HCT116 (cell line): ENCODE data around the gene SAMD15. TPM values are rescaled to one million over a fixed set of nuclear protein-coding genes. Genes with fewer than 3 reads are reported as not detected.

Experiments
- ATAC-seq: fragments of 200-7000 bp; cut with Tn5 transposase; 2 replicates; pipeline ENCODE4 v1.9.1; 2020; ENCODE audit warnings: mild to moderate bottlenecking, moderate library complexity
- BruUV-seq: library from RNA; stranded (reverse); fragments of 400-500 nt; replicated peaks from 2 replicates; lab custom pipeline; 2021; lab: Mats Ljungman, UMichigan
- CTCF ChIA-PET: fragments of 300-600 bp; sonication (Branson Sonifier 250); formaldehyde crosslinking; loops from one replicate; lab custom pipeline; 2021; ENCODE audit warnings: antibody characterized with exemption; lab: Charles Lee
- POLR2A ChIA-PET: fragments of 300-600, 350-600 bp; sonication (Branson Sonifier 250); formaldehyde crosslinking; loops from one replicate; lab custom pipeline; 2021; ENCODE audit warnings: antibody characterized with exemption; lab: Charles Lee
- RAD21 ChIA-PET, 2 experiments: fragments of 300-600 bp; sonication (Branson Sonifier 250); formaldehyde crosslinking; loops; one replicate each; lab custom pipeline; 2023; ENCODE audit warnings: low total read pairs in 2 of 2; ENCODE audit not compliant: uncharacterized antibody in 2 of 2, unreplicated experiment in 2 of 2, low non-redundant PET in 1 of 2; lab: Charles Lee
- DNase-seq: peaks from one replicate; pipeline ENCODE4 v3.0.0-alpha.2; 2010; ENCODE audit warnings: low read depth, low spot score
- H2AFZ ChIP-seq: fragments of 200-600 bp; shearing (Covaris generic), sonication (generic); 2 replicates; pipeline ENCODE4 v1.6.1; 2017; ENCODE audit warnings: low read depth, mixed run types, mixed read lengths, antibody characterized with exemption, low read length; ENCODE audit not compliant: poor library complexity, severe bottlenecking
- H3K27ac ChIP-seq: 2 replicates; pipeline ENCODE4 v1.5.1; 2012; ENCODE audit warnings: low read depth, low read length
- H3K27me3 ChIP-seq: fragments of 200-600 bp; sonication (generic); 2 replicates; pipeline ENCODE4 v1.6.1; 2016; ENCODE audit warnings: mixed run types, low read length, mixed read lengths; ENCODE audit not compliant: insufficient read depth
- H3K36me3 ChIP-seq, 2 experiments: fragments of 200-500 bp in 1 of 2; fragments of 200-600 bp in 1 of 2; sonication (Bioruptor generic) in 1 of 2; sonication (generic) in 1 of 2; 2 replicates each; pipeline versions ENCODE4 v1.5.1 to v1.6.1; 2014 to 2016; ENCODE audit warnings: low read length in 2 of 2, inconsistent platforms in 1 of 2, mixed read lengths in 1 of 2, mixed run types in 1 of 2; ENCODE audit not compliant: insufficient read depth in 2 of 2, control insufficient read depth in 1 of 2
- H3K4me1 ChIP-seq, 2 experiments: fragments of 200-600 bp in 1 of 2; sonication (generic) in 1 of 2; 2 replicates each; pipeline versions ENCODE4 v1.5.1 to v1.6.1; 2012 to 2017; ENCODE audit warnings: low read length in 2 of 2, inconsistent platforms in 1 of 2, mild to moderate bottlenecking in 1 of 2, mixed read lengths in 1 of 2, mixed run types in 1 of 2, moderate library complexity in 1 of 2; ENCODE audit not compliant: insufficient read depth in 2 of 2, control insufficient read depth in 1 of 2
- H3K4me2 ChIP-seq: fragments of 200-600 bp; sonication (generic); 2 replicates; pipeline ENCODE4 v1.6.1; 2017; ENCODE audit warnings: mixed run types, low read length, mixed read lengths
- H3K4me3 ChIP-seq, 2 experiments: fragments of 200-600 bp in 1 of 2; sonication (generic) in 1 of 2; replicated peaks in 1 of 2; 2 replicates each; pipeline ENCODE4 v1.5.1; 2011 to 2016; ENCODE audit warnings: low read length in 2 of 2, control low read depth in 1 of 2, low read depth in 1 of 2, mild to moderate bottlenecking in 1 of 2, mixed read lengths in 1 of 2, mixed run types in 1 of 2
- H3K79me2 ChIP-seq: fragments of 200-600 bp; sonication (generic); 2 replicates; pipeline ENCODE4 v1.6.1; 2017; ENCODE audit warnings: mild to moderate bottlenecking, mixed run types, low read length, moderate library complexity, mixed read lengths; ENCODE audit not compliant: insufficient read depth
- H3K9ac ChIP-seq: fragments of 200-600 bp; sonication (generic); 2 replicates; pipeline ENCODE4 v1.6.1; 2016; ENCODE audit warnings: low read length, mixed read lengths
- H3K9me2 ChIP-seq: fragments of 200-600 bp; sonication (generic), shearing (Covaris generic); 2 replicates; pipeline ENCODE4 v1.6.1; 2017; ENCODE audit warnings: mixed run types, mild to moderate bottlenecking, moderate library complexity; ENCODE audit not compliant: insufficient read depth
- H3K9me3 ChIP-seq, 2 experiments: fragments of 200-500 bp in 1 of 2; fragments of 200-600 bp in 1 of 2; sonication (Bioruptor generic) in 1 of 2; sonication (generic) in 1 of 2; 2 replicates each; pipeline ENCODE4 v1.6.1; 2014 to 2017; ENCODE audit warnings: low read length in 2 of 2, mixed read lengths in 2 of 2, inconsistent platforms in 1 of 2, low read depth in 1 of 2, mild to moderate bottlenecking in 1 of 2, mixed run types in 1 of 2, moderate library complexity in 1 of 2; ENCODE audit not compliant: control insufficient read depth in 1 of 2, insufficient read depth in 1 of 2
- H4K20me1 ChIP-seq: fragments of 200-600 bp; sonication (generic), shearing (Covaris generic); 2 replicates; pipeline ENCODE4 v1.6.1; 2017; ENCODE audit warnings: mixed run types, mild to moderate bottlenecking, moderate library complexity; ENCODE audit not compliant: insufficient read depth
- CBX3 ChIP-seq: IDR thresholded peaks from 2 replicates; pipeline ENCODE4 v1.6.1; 2012; ENCODE audit warnings: low read depth
- CEBPB ChIP-seq: IDR thresholded peaks from 2 replicates; pipeline ENCODE4 v1.6.1; 2012; ENCODE audit warnings: low read depth
- FOSL1 ChIP-seq: IDR thresholded peaks from 2 replicates; pipeline ENCODE4 v1.6.1; 2012; ENCODE audit warnings: low read depth
- JUND ChIP-seq: IDR thresholded peaks from 2 replicates; pipeline ENCODE4 v1.6.1; 2012
- POLR2A ChIP-seq: IDR thresholded peaks from 2 replicates; pipeline ENCODE4 v1.7.0; 2011; ENCODE audit warnings: borderline replicate concordance; ENCODE audit not compliant: insufficient read depth, insufficient read length; ENCODE audit errors: extremely low read depth
- POLR2AphosphoS5 ChIP-seq: IDR thresholded peaks from 2 replicates; pipeline ENCODE4 v1.6.1; 2011; ENCODE audit warnings: mild to moderate bottlenecking, low read depth, low read length, moderate library complexity
- RAD21 ChIP-seq: IDR thresholded peaks from 2 replicates; pipeline ENCODE4 v1.6.1; 2012; ENCODE audit warnings: low read depth, mild to moderate bottlenecking
- SIN3A ChIP-seq: IDR thresholded peaks from 2 replicates; pipeline ENCODE4 v1.6.1; 2012; ENCODE audit warnings: low read depth
- SP1 ChIP-seq: IDR thresholded peaks from 2 replicates; pipeline ENCODE4 v1.6.1; 2012; ENCODE audit warnings: low read depth
- SRF ChIP-seq: IDR thresholded peaks from 2 replicates; pipeline ENCODE4 v1.6.1; 2012; ENCODE audit warnings: low read depth
- TCF7L2 ChIP-seq: IDR thresholded peaks from 2 replicates; pipeline ENCODE4 v1.7.0; 2011; ENCODE audit warnings: borderline replicate concordance, inconsistent platforms; ENCODE audit not compliant: insufficient read depth, insufficient read length; ENCODE audit errors: extremely low read depth
- YY1 ChIP-seq: IDR thresholded peaks from 2 replicates; pipeline ENCODE4 v1.6.1; 2011; ENCODE audit warnings: low read length, low read depth, moderate library complexity, mild to moderate bottlenecking; ENCODE audit not compliant: insufficient replicate concordance; ENCODE audit errors: extremely low read depth
- ZFX ChIP-seq: fragments of 450-650 bp; IDR thresholded peaks from 2 replicates; pipeline ENCODE4 v1.6.1; 2017
- ZNF274 ChIP-seq: fragments of 200-500 bp; sonication (Bioruptor generic); IDR thresholded peaks from 2 replicates; pipeline ENCODE4 v1.6.1; 2014; ENCODE audit warnings: mild to moderate bottlenecking, low read depth, low read length, inconsistent platforms
- intact Hi-C: fragments of 100-400 bp; cut with micrococcal nuclease; formaldehyde crosslinking; loops from 2 replicates; pipeline ENCODE4 v1.10.0; 2022
- total RNA-seq: library from RNA; stranded (reverse); gene quantifications from one replicate; pipeline ENCODE4 v1.2.1, GENCODE V29; 2021; ENCODE audit not compliant: unreplicated experiment
- TF ChIP-seq, protein P1 (sequence below): IDR thresholded peaks from 2 replicates; pipeline ENCODE4 v1.6.1; 2011; ENCODE audit warnings: mild to moderate bottlenecking, low read length, moderate library complexity; ENCODE audit not compliant: insufficient replicate concordance; ENCODE audit errors: extremely low read depth
- TF ChIP-seq, protein P2 (sequence below): IDR thresholded peaks from 2 replicates; pipeline ENCODE4 v1.6.1; 2012; ENCODE audit warnings: low read depth
- TF ChIP-seq, protein P3 (sequence below), 3 experiments: fragments of 200-600 bp in 1 of 3; sonication (generic) in 1 of 3; IDR thresholded peaks in 2 of 3; conservative IDR thresholded peaks in 1 of 3; 2 replicates each; pipeline ENCODE4 v1.5.1; 2012 to 2017; ENCODE audit warnings: low read depth in 2 of 3, low read length in 2 of 3, antibody characterized with exemption in 1 of 3, borderline replicate concordance in 1 of 3, control low read depth in 1 of 3, mild to moderate bottlenecking in 1 of 3, mixed read lengths in 1 of 3, mixed run types in 1 of 3, moderate library complexity in 1 of 3; ENCODE audit not compliant: insufficient read depth in 1 of 3

Gene SAMD15
- total RNA-seq, 1 experiment from 2014 or later = 1.9 TPM

DNA sequence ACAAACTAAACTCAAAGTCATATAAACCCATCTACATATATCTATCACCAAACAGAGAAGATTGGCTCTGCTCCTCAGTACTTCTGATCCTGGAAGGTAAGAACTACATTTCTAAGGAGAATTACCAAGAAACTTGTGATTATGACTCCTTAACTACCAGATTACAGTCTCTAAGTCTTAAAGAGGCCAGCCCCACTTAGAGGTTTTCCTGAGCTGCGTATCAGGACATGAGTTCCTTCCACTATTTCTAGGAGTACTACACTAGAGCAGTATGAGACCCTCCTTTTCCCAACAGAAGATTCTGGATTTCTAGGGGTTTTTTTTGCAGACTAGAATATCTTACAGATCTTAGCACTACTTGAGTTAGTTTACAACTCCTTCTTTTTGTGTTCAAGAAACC, 46.2 kb downstream of the SAMD15 start, which contains the start of gene NOXRED1:
Gene NOXRED1, minus strand, starts transcription at position 101 of the 400 bp plus-strand sequence. CDS start 634 bp downstream, outside the sequence.
- Histone ChIP-seq H3K27me3 (no peaks in the 10 kb centered on the region), H3K27ac (no peak within 1 kb of the TSS), H3K79me2 (no peaks in the 10 kb centered on the region), H3K9me2 (no peaks in the 10 kb centered on the region), H3K4me3 (no peak within 1 kb of the TSS), H3K36me3 (peaks cover 17 to 30% of the 10 kb centered on the region in 2 experiments; a peak in 3 of 4 replicates), H3K9me3 (no peaks in the 10 kb centered on the region; a peak in 1 of 4 replicates), H4K20me1 (no peaks in the 10 kb centered on the region), H3K9ac (no peak within 1 kb of the TSS), H3K4me1 (no peaks in the 10 kb centered on the region), H2AFZ (no peak within 1 kb of the TSS), H3K4me2 (no peak within 1 kb of the TSS)
- CTCF ChIA-PET = no interaction called here
- no TSS peak for BruUV-seq
- POLR2A ChIA-PET = no interaction called here
- intact Hi-C loops = no loop called here
- RAD21 ChIA-PET = no interaction called here
- DNase-seq = no peak
- TF ChIP-seq RAD21 (no peak), TCF7L2 (no peak), POLR2AphosphoS5 (no peak), CEBPB (no peak), POLR2A (no peak), SIN3A (no peak), SP1 (no peak), ZNF274 (no peak), SRF (no peak), FOSL1 (no peak), JUND (no peak), ZFX (no peak), CBX3 (no peak), YY1 (no peak)
- TF ChIP-seq, protein P1, sequence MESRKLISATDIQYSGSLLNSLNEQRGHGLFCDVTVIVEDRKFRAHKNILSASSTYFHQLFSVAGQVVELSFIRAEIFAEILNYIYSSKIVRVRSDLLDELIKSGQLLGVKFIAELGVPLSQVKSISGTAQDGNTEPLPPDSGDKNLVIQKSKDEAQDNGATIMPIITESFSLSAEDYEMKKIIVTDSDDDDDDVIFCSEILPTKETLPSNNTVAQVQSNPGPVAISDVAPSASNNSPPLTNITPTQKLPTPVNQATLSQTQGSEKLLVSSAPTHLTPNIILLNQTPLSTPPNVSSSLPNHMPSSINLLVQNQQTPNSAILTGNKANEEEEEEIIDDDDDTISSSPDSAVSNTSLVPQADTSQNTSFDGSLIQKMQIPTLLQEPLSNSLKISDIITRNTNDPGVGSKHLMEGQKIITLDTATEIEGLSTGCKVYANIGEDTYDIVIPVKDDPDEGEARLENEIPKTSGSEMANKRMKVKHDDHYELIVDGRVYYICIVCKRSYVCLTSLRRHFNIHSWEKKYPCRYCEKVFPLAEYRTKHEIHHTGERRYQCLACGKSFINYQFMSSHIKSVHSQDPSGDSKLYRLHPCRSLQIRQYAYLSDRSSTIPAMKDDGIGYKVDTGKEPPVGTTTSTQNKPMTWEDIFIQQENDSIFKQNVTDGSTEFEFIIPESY = no peak
- TF ChIP-seq, protein P2, sequence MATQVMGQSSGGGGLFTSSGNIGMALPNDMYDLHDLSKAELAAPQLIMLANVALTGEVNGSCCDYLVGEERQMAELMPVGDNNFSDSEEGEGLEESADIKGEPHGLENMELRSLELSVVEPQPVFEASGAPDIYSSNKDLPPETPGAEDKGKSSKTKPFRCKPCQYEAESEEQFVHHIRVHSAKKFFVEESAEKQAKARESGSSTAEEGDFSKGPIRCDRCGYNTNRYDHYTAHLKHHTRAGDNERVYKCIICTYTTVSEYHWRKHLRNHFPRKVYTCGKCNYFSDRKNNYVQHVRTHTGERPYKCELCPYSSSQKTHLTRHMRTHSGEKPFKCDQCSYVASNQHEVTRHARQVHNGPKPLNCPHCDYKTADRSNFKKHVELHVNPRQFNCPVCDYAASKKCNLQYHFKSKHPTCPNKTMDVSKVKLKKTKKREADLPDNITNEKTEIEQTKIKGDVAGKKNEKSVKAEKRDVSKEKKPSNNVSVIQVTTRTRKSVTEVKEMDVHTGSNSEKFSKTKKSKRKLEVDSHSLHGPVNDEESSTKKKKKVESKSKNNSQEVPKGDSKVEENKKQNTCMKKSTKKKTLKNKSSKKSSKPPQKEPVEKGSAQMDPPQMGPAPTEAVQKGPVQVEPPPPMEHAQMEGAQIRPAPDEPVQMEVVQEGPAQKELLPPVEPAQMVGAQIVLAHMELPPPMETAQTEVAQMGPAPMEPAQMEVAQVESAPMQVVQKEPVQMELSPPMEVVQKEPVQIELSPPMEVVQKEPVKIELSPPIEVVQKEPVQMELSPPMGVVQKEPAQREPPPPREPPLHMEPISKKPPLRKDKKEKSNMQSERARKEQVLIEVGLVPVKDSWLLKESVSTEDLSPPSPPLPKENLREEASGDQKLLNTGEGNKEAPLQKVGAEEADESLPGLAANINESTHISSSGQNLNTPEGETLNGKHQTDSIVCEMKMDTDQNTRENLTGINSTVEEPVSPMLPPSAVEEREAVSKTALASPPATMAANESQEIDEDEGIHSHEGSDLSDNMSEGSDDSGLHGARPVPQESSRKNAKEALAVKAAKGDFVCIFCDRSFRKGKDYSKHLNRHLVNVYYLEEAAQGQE = no peak
- TF ChIP-seq, protein P3, sequence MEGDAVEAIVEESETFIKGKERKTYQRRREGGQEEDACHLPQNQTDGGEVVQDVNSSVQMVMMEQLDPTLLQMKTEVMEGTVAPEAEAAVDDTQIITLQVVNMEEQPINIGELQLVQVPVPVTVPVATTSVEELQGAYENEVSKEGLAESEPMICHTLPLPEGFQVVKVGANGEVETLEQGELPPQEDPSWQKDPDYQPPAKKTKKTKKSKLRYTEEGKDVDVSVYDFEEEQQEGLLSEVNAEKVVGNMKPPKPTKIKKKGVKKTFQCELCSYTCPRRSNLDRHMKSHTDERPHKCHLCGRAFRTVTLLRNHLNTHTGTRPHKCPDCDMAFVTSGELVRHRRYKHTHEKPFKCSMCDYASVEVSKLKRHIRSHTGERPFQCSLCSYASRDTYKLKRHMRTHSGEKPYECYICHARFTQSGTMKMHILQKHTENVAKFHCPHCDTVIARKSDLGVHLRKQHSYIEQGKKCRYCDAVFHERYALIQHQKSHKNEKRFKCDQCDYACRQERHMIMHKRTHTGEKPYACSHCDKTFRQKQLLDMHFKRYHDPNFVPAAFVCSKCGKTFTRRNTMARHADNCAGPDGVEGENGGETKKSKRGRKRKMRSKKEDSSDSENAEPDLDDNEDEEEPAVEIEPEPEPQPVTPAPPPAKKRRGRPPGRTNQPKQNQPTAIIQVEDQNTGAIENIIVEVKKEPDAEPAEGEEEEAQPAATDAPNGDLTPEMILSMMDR (IDR thresholded peaks at IDR 0.05 in 2 of 3, conservative IDR thresholded peaks at IDR 0.05 in 1 of 3; ENCODE audit: borderline replicate concordance in 1 of 3, insufficient read depth in 1 of 3, low read depth in 2 of 3, low read length in 2 of 3) = no peak
- no peak for ATAC-seq
